T-helper 2 cell treated with Interferon-gamma antibody and Interleukin-4, amounts not matched to agents 100 ng/mL and 5 ng/mL, for 36 hours (primary cell): ENCODE data around the gene MCTP1. TPM values are rescaled to one million over a fixed set of nuclear protein-coding genes. Genes with fewer than 3 reads are reported as not detected.

Experiments
- intact Hi-C: fragments of 100-400 bp; cut with micrococcal nuclease; formaldehyde crosslinking; loops from one replicate; pipeline ENCODE4 v1.15.1; 2023
- total RNA-seq: library from RNA; stranded (reverse); gene quantifications from 2 replicates; pipeline ENCODE4 v1.2.3, GENCODE V29; 2022

The MCTP1 gene
- total RNA-seq, 1 donor from 2014 or later = not detected

GRCh38 chr5:95130941-95131340 lies 154.0 kb downstream of the MCTP1 start:
- intact Hi-C loops = no loop called here

GRCh38 chr5:95124731-95125130 lies 160.2 kb downstream of the MCTP1 start:
- intact Hi-C loops = no loop called here

- intact Hi-C loops = no loop called here
Observed at GRCh38 chr5:95124101-95124500, 160.8 kb downstream of the MCTP1 start.

- intact Hi-C loops = no loop called here
Observed at GRCh38 chr5:95114902-95115301, 170.0 kb downstream of the MCTP1 start.

GRCh38 chr5:95114305-95114704 lies 170.6 kb downstream of the MCTP1 start:
- intact Hi-C loops = no loop called here

- intact Hi-C loops = no loop called here
Observed at GRCh38 chr5:95113489-95113888, 171.4 kb downstream of the MCTP1 start.

- intact Hi-C loops = no loop called here
Observed at GRCh38 chr5:95111141-95111540, 173.8 kb downstream of the MCTP1 start.

GRCh38 chr5:95110118-95110517 lies 174.8 kb downstream of the MCTP1 start:
- intact Hi-C loops = no loop called here

- intact Hi-C loops = no loop called here
Observed at GRCh38 chr5:95107138-95107537, 177.8 kb downstream of the MCTP1 start.

- intact Hi-C loops = no loop called here
Observed at GRCh38 chr5:95105638-95106037, 179.3 kb downstream of the MCTP1 start.

GRCh38 chr5:95102687-95103086 lies 182.2 kb downstream of the MCTP1 start:
- intact Hi-C loops = no loop called here

GRCh38 chr5:95102080-95102479 lies 182.8 kb downstream of the MCTP1 start:
- intact Hi-C loops = no loop called here

- intact Hi-C loops = no loop called here
Observed at GRCh38 chr5:95100551-95100950, 184.3 kb downstream of the MCTP1 start.

GRCh38 chr5:95098012-95098411 lies 186.9 kb downstream of the MCTP1 start:
- intact Hi-C loops = no loop called here

- intact Hi-C loops = no loop called here
Observed at GRCh38 chr5:95093211-95093610, 191.7 kb downstream of the MCTP1 start.

- intact Hi-C loops = no loop called here
Observed at GRCh38 chr5:95090774-95091173, 194.1 kb downstream of the MCTP1 start.

GRCh38 chr5:95087816-95088317 lies 197.0 kb downstream of the MCTP1 start:
- intact Hi-C loops = no loop called here

GRCh38 chr5:95086927-95087815 lies 197.7 kb downstream of the MCTP1 start:
- intact Hi-C loops = no loop called here

GRCh38 chr5:95084757-95085156 lies 200.1 kb downstream of the MCTP1 start:
- intact Hi-C loops = no loop called here

- intact Hi-C loops = no loop called here
Observed at GRCh38 chr5:95083606-95084005, 201.3 kb downstream of the MCTP1 start.

- intact Hi-C loops = no loop called here
Observed at GRCh38 chr5:95081982-95082381, 202.9 kb downstream of the MCTP1 start.

GRCh38 chr5:95081500-95081960 lies 203.4 kb downstream of the MCTP1 start:
- intact Hi-C loops = no loop called here

- intact Hi-C loops = no loop called here
Observed at GRCh38 chr5:95080441-95080840, 204.5 kb downstream of the MCTP1 start.
